H1 (cell line): ENCODE data around the gene DECR2.

Experiments used
- CBX5 ChIP-seq: fragments of 300-800, 300-1000 bp; sonication (generic); IDR thresholded peaks from 2 replicates; pipeline ENCODE4 v1.7.1; 2016; ENCODE audit warnings: antibody characterized with exemption, low read length, low read depth
- JUN ChIP-seq: IDR thresholded peaks from 2 replicates; pipeline ENCODE4 v1.6.1; 2011; ENCODE audit warnings: low read depth, mild to moderate bottlenecking, improper control_type of control experiment, low read length
- TAF1 ChIP-seq: IDR thresholded peaks from 2 replicates; pipeline ENCODE4 v1.6.1; 2011; ENCODE audit warnings: mild to moderate bottlenecking, low read depth, low read length
- TF ChIP-seq, protein P1 (sequence below), 3 experiments: IDR thresholded peaks; 1 replicate in 2 of 3; 2 replicates in 1 of 3; pipeline versions ENCODE4 v1.5.1 to v1.6.1; 2011; ENCODE audit warnings: low read length in 3 of 3, mild to moderate bottlenecking in 3 of 3, inconsistent platforms in 2 of 3, low read depth in 1 of 3, moderate library complexity in 1 of 3; ENCODE audit not compliant: insufficient read depth in 1 of 3; ENCODE audit errors: control extremely low read depth in 1 of 3

- TF ChIP-seq, protein P1, sequence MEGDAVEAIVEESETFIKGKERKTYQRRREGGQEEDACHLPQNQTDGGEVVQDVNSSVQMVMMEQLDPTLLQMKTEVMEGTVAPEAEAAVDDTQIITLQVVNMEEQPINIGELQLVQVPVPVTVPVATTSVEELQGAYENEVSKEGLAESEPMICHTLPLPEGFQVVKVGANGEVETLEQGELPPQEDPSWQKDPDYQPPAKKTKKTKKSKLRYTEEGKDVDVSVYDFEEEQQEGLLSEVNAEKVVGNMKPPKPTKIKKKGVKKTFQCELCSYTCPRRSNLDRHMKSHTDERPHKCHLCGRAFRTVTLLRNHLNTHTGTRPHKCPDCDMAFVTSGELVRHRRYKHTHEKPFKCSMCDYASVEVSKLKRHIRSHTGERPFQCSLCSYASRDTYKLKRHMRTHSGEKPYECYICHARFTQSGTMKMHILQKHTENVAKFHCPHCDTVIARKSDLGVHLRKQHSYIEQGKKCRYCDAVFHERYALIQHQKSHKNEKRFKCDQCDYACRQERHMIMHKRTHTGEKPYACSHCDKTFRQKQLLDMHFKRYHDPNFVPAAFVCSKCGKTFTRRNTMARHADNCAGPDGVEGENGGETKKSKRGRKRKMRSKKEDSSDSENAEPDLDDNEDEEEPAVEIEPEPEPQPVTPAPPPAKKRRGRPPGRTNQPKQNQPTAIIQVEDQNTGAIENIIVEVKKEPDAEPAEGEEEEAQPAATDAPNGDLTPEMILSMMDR (IDR thresholded peaks at IDR 0.05; ENCODE audit: control extremely low read depth in 1 of 3, insufficient read depth in 1 of 3, low read depth in 1 of 3, low read length in 3 of 3) = no peak
- no peak for TF ChIP-seq CBX5
- no peak for TF ChIP-seq TAF1
- no peak for TF ChIP-seq JUN
These were observed 9.0 kb downstream of the DECR2 start for GRCh38 chr16:410516-411178.
